Placental epithelial cell (primary cell): ENCODE measurements around the gene SLC35G4. TPM values are rescaled to one million over a fixed set of nuclear protein-coding genes. Genes with fewer than 3 reads are reported as not detected.

Source experiments
- small RNA-seq: library from RNA; depleted of rRNA; stranded (forward); fragments of <200 nt; gene quantifications from one replicate; pipeline ENCODE3, GENCODE V24; 2012
- total RNA-seq: library from RNA; depleted of rRNA; stranded (reverse); fragments of >200 nt; gene quantifications from 2 replicates; pipeline ENCODE4 v1.2.3, GENCODE V29; 2012

Gene SLC35G4
- total RNA-seq, result not detected in 2 replicates

DNA sequence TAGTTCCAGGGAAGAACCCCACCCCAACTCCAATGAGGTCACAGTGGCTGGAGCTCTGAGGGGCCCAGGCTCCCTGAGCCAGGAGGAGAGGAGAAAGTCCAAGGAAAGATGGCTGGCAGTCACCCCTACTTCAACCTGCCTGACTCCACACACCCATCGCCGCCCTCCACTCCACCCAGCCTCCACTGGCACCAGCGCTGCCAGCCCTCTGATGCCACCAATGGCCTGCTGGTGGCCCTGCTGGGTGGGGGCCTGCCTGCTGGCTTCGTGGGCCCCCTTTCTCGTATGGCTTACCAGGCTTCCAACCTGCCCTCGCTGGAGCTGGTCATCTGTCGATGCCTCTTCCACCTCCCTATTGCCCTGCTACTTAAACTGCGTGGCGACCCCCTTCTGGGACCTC is at the start of gene SLC35G4:
TSS of gene SLC35G4 (plus strand) at position 109 of the 400 bp plus-strand sequence. CDS start at position 109, 0 bp downstream.

Small RNA genes within 50 kb of the gene (small RNA-seq; reads per million reads assigned to genes)
- gene AP001120.4, result not detected

Other genes with a start within 250 kb of the SLC35G4 start
- 0.43 and 0.79 TPM in 2 replicates for gene GNAL, start 79.7 kb downstream of the SLC35G4 start, total RNA-seq
- gene CHMP1B, start 241.8 kb downstream of the SLC35G4 start, total RNA-seq, result 72.1 and 76.2 TPM in 2 replicates